Colonic mucosa (tissue), 4 donors: ENCODE measurements around the gene USO1. TPM values are rescaled to one million over a fixed set of nuclear protein-coding genes. Genes with fewer than 3 reads are reported as not detected.
"Not testable (repeated sequence)": the region's sequence is repeated elsewhere in the genome, so short reads cannot be mapped to it uniquely, and the experiment has no call there.

ENCODE experiments used
- DNase-seq: peaks from one replicate; pipeline ENCODE4 v3.0.0-alpha.2; 2020
- H3K27ac ChIP-seq: fragments of 200-600 bp; one replicate; pipeline ENCODE4 v1.8.0; 2021
- H3K27me3 ChIP-seq: fragments of 200-600 bp; one replicate; pipeline ENCODE4 v1.8.0; 2021
- H3K36me3 ChIP-seq: fragments of 200-600 bp; one replicate; pipeline ENCODE4 v1.8.0; 2021
- H3K4me1 ChIP-seq: fragments of 200-600 bp; one replicate; pipeline ENCODE4 v1.8.0; 2021; ENCODE audit warnings: mild to moderate bottlenecking
- H3K4me3 ChIP-seq: fragments of 200-600 bp; one replicate; pipeline ENCODE4 v1.8.0; 2021
- H3K9ac ChIP-seq, 2 donors: one replicate each; pipeline ENCODE4 v1.7.0; 2013; ENCODE audit warnings: control low read depth in 2 of 2, low read depth in 2 of 2, low read length in 2 of 2
- H3K9me3 ChIP-seq: fragments of 200-600 bp; one replicate; pipeline ENCODE4 v1.8.0; 2021
- CTCF ChIP-seq: fragments of 200-600 bp; IDR thresholded peaks from one replicate; pipeline ENCODE4 v1.8.0; 2022; ENCODE audit warnings: antibody characterized with exemption, mild to moderate bottlenecking
- intact Hi-C: fragments of 100-400 bp; cut with DNase I; formaldehyde crosslinking; loops from one replicate; pipeline ENCODE4 v1.14.1; 2022
- total RNA-seq, 2 donors: library from RNA; stranded (reverse); fragmentation: NEBNext Ultra II Directional in 1 of 2; extraction: Animal tissue kit (Norgen Biotek cat#: 25700) in 1 of 2; gene quantifications; one replicate each; pipeline ENCODE4 v1.2.1, GENCODE V29; 2021
- donor health status: healthy.
- donor health status: DM: no; HTN: no; CAD: no.
- donor health status: DM: no; HTN: no; CAD: no.

The USO1 gene
- total RNA-seq, 2 donors from 2014 or later = 54.7 to 63.0 TPM

- H3K9ac ChIP-seq = no peak overlapping the region
- intact Hi-C loops = no loop called here
- no peak for DNase-seq
- H3K4me3 ChIP-seq = no peak overlapping the region
- H3K9me3 ChIP-seq = no peaks in the 10 kb centered on the region
- H3K27ac ChIP-seq = no peak overlapping the region
- H3K4me1 ChIP-seq = no peaks in the 10 kb centered on the region
- TF ChIP-seq CTCF = no peak
- no peaks in the 10 kb centered on the region for H3K36me3 ChIP-seq
- no peaks in the 10 kb centered on the region for H3K27me3 ChIP-seq
Observed at GRCh38 chr4:75715105-75715799, 9.1 kb upstream of the USO1 start.

GRCh38 chr4:75716054-75716453 is 8.3 kb upstream of the USO1 start:
- H3K27ac ChIP-seq, H3K4me1 ChIP-seq, H3K9ac ChIP-seq, DNase-seq, H3K27me3 ChIP-seq, H3K9me3 ChIP-seq, intact Hi-C loops, H3K36me3 ChIP-seq, H3K4me3 ChIP-seq: not testable (repeated sequence)

DNA sequence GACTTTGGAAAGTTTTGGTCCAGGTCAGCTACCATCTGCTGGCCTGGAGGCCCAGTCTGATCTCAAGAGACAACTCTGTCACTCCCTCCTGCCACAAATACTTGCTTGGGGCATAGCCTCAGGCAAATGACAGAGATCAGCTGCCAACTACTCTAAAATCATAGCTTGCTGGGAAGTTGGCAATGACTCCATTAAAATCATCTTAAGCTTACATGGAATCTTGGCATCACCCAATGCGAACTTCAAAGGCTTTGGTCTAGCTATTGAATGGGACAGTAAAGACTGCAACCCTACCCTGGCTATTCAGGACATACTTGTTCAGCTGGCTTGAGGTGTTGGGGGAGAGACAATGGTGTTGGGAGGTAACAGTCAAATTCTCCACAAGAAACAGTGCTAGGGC is 7.0 kb upstream of the USO1 start:
- H3K4me1 ChIP-seq = no peaks in the 10 kb centered on the region
- H3K9me3 ChIP-seq = no peaks in the 10 kb centered on the region
- no peaks in the 10 kb centered on the region for H3K36me3 ChIP-seq
- no peak for TF ChIP-seq CTCF
- no peak overlapping the region for H3K27ac ChIP-seq
- no peaks in the 10 kb centered on the region for H3K27me3 ChIP-seq
- DNase-seq = no peak
- H3K4me3 ChIP-seq = no peak overlapping the region
- intact Hi-C loops = no loop called here
- H3K9ac ChIP-seq = no peak overlapping the region

- Histone ChIP-seq H3K4me3 (no peak overlapping the region), H3K4me1 (no peaks in the 10 kb centered on the region), H3K36me3 (no peaks in the 10 kb centered on the region), H3K27ac (no peak overlapping the region), H3K9ac (no peak overlapping the region), H3K9me3 (no peaks in the 10 kb centered on the region), H3K27me3 (no peaks in the 10 kb centered on the region)
- intact Hi-C loops = no loop called here
- DNase-seq = no peak
- no peak for TF ChIP-seq CTCF
Observed at GRCh38 chr4:75718529-75718928, 5.8 kb upstream of the USO1 start.

DNA sequence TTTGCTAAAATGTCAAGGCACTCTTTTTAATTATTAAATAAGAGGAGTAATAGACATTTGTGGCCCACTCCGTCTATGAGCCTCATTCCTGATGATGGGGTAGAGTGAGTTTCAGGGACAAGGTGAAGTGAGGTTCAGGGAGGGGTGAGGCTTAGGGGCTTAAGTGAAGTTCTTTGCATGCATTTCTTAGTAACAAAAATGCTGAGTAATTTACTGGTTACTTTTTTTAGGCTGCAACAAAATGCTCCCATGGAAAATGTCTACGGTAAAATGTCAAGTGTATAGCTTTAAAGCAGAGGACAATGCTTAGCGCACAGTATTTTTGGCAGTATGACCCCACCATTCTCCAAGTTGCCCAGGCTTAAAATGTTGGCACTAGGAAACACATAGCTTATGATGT is 2.0 kb upstream of the USO1 start:
- no peak for DNase-seq
- no peak for TF ChIP-seq CTCF
- no peaks in the 10 kb centered on the region for H3K36me3 ChIP-seq
- H3K4me1 ChIP-seq = peaks cover 8% of the 10 kb centered on the region
- intact Hi-C loops = no loop called here
- H3K27me3 ChIP-seq = no peaks in the 10 kb centered on the region
- no peak overlapping the region for H3K9ac ChIP-seq
- H3K9me3 ChIP-seq = no peaks in the 10 kb centered on the region
- H3K4me3 ChIP-seq = no peak overlapping the region
- H3K27ac ChIP-seq = no peak overlapping the region

GRCh38 chr4:75723163-75724065 is 963 bp upstream of the USO1 start:
- Histone ChIP-seq H3K4me3 (peak overlapping the region; percentile 95), H3K27ac (peak overlapping the region; percentile 95), H3K9me3 (no peaks in the 10 kb centered on the region), H3K27me3 (no peaks in the 10 kb centered on the region), H3K4me1 (peaks cover 8% of the 10 kb centered on the region), H3K9ac (peak overlapping the region; percentile 45 to 97), H3K36me3 (no peaks in the 10 kb centered on the region)
- no peak for DNase-seq
- TF ChIP-seq CTCF = no peak
- intact Hi-C loops = no loop called here
